ENCODE data around the gene GOLGA3.
"Not testable (repeated sequence)": the region's sequence is repeated elsewhere in the genome, so short reads cannot be mapped to it uniquely, and the experiment has no call there.

The GOLGA3 gene

GRCh38 chr12:132813443-132813842 lies 15.2 kb downstream of the GOLGA3 start:
- no peak for DNase-seq

GRCh38 chr12:132812631-132813305 lies 15.9 kb downstream of the GOLGA3 start:
- no peak for DNase-seq

GRCh38 chr12:132809391-132809790 lies 19.3 kb downstream of the GOLGA3 start:
- DNase-seq: peak; percentile 25

GRCh38 chr12:132807295-132808092 lies 21.2 kb downstream of the GOLGA3 start:
- DNase-seq: no peak

GRCh38 chr12:132806857-132807256 lies 21.8 kb downstream of the GOLGA3 start:
- DNase-seq: no peak

- DNase-seq: no peak
Measured at GRCh38 chr12:132804426-132804861, 24.2 kb downstream of the GOLGA3 start.

- no peak for DNase-seq
Measured at GRCh38 chr12:132803888-132804287, 24.8 kb downstream of the GOLGA3 start.

GRCh38 chr12:132803125-132803524 lies 25.5 kb downstream of the GOLGA3 start:
- no peak for DNase-seq

GRCh38 chr12:132801741-132802140 lies 26.9 kb downstream of the GOLGA3 start:
- no peak for DNase-seq

- DNase-seq: no peak
Measured at GRCh38 chr12:132798836-132799235, 29.8 kb downstream of the GOLGA3 start.

- DNase-seq: no peak
Measured at GRCh38 chr12:132797820-132798570, 30.7 kb downstream of the GOLGA3 start.

- DNase-seq: no peak
Measured at GRCh38 chr12:132795847-132796246, 32.8 kb downstream of the GOLGA3 start.

GRCh38 chr12:132791940-132792339 lies 36.7 kb downstream of the GOLGA3 start:
- DNase-seq: not testable (repeated sequence)

- DNase-seq: no peak
Measured at GRCh38 chr12:132789099-132789471, 39.6 kb downstream of the GOLGA3 start.

- no peak for DNase-seq
Measured at GRCh38 chr12:132788375-132789098, 40.1 kb downstream of the GOLGA3 start.

- DNase-seq: no peak
Measured at GRCh38 chr12:132787877-132788276, 40.8 kb downstream of the GOLGA3 start.

GRCh38 chr12:132786192-132786591 lies 42.5 kb downstream of the GOLGA3 start:
- no peak for DNase-seq

- no peak for DNase-seq
Measured at GRCh38 chr12:132784580-132784979, 44.1 kb downstream of the GOLGA3 start.

- no peak for DNase-seq
Measured at GRCh38 chr12:132783917-132784531, 44.6 kb downstream of the GOLGA3 start.

- no peak for DNase-seq
Measured at GRCh38 chr12:132781938-132782337, 46.7 kb downstream of the GOLGA3 start.

GRCh38 chr12:132779781-132780353 lies 48.8 kb downstream of the GOLGA3 start:
- no peak for DNase-seq

GRCh38 chr12:132777614-132778013 lies 51.1 kb downstream of the GOLGA3 start:
- no peak for DNase-seq

Measured in CD4-positive, alpha-beta T cell treated with Interferon gamma for 1 hour (primary cell).